ENCODE results near the gene EFCAB14.
A peak's percentile ranks its signal among the peaks of the same experiment; 100 is the strongest.
"Not testable (repeated sequence)": the region's sequence is repeated elsewhere in the genome, so short reads cannot be mapped to it uniquely, and the experiment has no call there.

EFCAB14 gene

DNA sequence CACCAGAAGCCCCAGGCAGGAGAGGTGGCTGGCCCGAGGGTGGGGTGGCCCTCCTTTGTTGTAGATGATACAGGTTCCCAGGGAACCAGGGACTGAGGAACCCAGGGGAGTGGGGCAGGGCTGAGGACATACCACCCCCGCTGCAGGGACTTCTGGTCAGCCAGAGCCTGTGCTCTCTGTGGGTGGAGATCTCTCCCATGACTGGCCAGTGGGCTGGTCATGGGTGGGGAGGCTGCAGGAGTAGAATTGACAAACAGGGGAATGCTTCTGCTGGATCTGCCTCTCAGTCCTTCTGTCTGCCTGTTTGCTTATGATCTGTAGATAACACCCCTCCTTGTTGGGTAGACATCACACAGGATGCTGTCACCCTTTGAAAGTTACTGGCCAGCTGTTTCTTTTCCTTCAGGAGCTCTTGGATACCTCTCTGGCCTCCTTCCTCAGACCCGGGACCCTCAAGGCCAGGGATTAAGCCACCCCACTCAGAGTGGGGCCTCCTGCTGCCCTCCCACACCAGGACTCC is 2.8 kb upstream of the EFCAB14 start:
- DNase-seq, result no peak

DNA sequence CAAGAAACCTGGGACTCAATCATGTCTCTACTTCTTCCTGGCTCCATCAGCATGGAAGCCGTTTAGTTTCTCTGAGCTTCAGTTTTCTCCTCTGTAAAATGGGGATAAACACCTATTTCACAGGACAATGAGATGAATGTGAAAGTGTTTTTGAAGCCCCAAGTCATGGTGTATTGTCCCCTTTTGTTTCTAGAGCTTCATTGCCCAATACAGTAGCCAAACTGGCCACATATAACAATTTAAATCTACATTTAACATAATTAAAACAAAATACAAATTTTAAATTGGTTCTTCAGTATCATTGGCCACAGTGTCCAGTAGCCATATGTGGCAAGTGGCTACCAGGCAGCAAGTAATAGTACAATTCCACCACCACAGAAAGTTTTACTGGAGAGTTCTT is 2.3 kb upstream of the EFCAB14 start:
- DNase-seq, result no peak

DNA sequence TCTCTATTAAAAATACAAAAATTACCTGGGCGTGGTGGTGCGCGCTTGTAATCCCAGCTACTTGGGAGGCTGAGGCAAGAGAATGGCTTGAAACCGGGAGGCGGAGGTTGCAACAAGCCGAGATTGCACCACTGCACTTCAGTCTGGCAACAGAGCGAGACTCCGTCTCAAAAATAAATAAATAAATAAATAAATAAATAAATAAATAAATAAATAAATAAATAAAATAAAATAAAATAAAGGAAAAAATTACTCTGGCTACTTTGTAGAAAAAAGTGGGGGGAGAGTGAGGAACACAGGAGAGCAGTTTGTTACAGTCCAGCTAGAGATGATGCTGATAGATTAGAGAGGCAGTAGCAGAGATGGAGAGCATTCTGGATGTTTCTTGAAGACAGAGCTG is 1.4 kb upstream of the EFCAB14 start:
- not testable (repeated sequence) for DNase-seq

DNA sequence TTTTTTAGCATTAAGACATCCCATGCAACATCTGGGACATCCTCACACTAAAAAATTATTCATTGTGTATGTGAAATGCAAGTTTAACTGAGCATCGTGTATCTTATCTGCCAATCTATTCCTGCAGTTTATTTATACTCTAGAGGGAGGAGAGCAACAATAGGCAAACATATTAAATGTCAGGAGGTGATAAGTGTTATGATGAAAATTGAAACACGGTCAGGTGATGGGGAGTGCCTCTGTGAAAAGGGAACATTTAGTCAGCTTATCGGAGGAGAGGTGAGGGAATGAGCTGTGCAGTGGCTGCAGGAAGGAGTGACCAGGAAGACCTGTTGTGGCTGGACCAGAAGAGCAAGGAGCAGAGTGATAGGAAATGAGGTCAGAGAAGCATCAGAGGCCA is 775 bp upstream of the EFCAB14 start:
- DNase-seq, result no peak

DNA sequence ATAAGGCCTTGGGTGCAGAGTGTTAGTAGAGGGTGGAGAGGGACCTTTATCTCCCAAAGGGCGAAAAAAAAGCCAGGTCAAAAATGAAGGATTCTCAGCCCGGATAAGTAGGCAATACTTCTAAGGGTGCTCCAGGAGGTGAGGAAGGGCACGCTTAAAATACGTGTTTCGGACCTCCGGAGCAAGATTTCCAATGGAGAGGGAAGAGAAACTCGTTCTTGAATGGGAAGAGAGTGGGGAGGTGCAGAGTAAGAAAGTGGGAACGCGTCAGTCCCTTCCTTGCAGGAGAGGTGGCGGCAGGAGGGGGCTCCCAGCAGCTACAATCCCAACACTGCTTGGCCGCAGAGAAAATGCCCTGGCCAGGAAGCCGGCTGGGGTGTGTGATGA is 581 bp downstream of the EFCAB14 start:
- DNase-seq, result no peak

DNA sequence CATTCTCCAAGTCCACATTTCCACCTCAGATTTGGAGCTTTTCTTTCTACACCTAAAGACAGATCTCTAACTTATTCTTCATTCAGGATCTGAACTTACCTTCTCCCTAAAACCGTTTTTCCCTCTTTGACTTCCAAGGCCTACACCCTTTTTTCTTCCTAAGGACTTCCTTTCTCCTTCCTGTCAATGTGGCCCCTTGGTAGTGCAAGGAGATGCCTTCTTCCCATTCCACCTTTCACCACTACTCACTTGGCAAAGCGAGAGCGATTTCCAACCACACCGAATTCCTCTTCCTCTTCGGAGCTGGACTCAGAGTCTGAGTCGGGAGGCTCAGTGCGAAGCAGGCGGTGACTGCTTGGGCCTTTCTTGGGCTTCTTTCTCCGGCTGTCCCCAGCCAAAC is 1.3 kb downstream of the EFCAB14 start:
- DNase-seq, result no peak

DNA sequence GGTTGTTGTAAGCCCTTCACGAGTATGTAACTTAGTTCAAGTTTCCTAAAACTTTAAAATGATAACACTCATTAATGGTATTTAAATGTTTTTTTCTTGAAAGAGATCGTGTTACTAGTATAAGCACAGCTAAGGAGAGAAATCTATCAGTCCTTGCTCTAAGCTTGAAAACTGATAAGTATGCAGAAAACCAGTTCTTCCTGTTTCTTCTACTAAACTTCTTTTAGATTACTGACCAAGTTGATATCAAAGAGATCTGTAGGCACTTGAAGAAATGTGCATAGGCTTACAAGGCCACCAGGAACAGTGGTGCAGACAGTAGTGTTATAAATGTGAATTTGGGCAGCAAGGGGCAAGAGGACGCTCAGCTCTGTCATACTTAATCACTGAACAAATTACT is 3.9 kb downstream of the EFCAB14 start:
- DNase-seq, result no peak

DNA sequence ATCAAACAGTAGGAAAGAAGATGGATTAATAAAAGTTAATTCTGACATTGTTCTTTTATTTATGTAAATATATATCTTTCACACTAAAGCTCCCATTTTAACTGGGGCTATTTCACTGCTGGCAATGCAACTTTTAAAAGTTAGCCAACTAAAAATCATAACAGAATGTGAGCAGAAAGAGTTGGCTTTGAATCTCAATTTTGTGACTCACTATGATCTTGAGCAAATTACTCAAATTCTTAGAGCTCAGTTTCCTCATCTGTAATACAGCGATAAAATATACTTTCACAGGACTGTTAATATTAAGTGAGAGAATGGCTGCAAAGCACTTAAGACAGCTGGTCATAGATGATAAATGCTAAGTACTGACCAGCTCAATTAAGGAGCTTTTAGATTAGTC is 10.8 kb downstream of the EFCAB14 start:
- no peak for DNase-seq

DNA sequence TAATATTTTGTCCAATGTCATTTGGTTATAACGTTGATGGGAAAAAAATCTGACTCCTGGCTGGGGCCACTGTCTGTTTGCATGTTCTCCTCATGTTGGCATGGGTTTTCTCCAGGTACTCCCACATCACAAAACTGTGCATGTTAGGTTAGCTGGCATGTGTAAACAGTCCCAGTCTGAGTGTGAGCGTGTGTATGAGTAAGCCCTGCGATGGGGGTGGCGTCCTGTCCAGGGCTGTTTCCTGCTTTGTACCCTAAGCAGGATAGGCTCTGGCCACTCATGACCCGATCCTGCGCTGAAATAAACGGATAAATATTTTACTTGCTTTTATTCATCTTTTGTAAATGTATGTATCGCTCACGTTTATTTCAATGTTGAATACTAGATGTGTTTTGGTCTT is 13.5 kb downstream of the EFCAB14 start:
- DNase-seq, result no peak

DNA sequence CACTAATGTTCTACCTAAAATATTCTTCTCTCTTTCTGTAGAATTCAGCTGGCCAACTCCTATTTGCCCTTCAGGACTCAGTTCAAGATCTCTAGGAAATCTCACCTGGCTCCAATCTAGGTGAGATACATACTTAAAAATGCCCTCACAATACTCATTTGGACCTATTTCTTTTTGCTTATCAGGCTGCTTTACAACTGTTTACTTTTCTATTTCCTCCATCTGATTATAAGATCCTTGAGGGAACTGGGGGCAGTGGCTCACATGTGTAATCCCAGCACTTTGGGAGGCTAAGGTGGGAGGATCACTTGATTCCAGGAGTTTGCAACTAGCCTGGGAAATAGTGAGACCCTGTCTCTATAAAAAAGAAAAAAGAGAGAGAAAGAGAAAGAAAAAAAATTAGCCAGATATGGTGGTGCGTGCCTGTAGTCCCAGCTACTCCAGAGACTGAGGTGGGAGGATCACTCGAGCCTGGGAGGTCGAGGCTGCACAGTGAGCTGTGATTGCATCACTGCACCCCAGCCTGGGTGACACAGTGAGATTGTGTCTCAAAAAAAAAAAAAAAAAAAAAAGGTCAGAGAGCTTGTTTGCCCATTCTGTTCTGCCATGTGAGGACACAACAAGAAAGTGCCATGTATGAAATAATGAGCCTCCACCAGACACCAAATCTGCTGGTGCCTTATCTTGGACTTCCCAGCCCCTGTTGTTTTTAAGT is 14.8 kb downstream of the EFCAB14 start:
- no peak for DNase-seq

DNA sequence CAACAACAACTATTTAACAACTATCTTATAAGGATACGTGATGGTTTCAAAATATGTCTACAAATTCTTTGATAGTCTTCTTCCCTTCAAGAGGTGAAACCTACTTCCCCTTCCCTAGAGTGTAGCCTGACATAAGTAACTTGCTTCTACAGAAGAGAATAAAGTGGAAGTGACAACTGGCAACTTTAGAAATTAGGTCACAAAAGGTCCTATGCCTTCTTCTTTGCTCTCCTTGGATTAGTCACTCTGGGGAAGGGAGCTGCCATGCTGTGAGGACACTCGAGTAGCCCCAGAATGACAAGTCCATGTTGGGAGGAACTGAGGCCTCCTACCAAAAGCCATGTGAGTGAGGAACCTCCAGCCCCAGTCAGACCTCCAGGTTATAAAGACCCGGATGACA is 19.2 kb downstream of the EFCAB14 start:
- DNase-seq, result peak; percentile 12

DNA sequence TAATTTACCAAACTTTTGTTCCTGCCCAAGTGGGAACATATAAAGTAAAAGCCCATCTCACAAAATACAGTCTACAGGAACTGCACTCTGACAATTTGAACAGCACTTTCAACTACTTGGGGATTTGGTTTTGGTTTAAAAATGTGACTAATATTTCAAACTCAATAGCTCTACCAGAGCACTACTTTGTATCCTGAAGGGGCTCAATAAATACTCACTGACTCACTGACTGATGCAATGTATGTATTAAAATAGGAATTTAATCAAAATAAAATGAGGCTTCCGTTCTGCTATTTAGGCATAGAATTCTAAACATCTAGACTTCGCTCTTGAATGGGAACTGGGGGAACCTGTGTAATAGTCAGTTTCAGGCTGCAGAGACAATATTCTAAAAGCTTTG is 21.9 kb downstream of the EFCAB14 start:
- no peak for DNase-seq

DNA sequence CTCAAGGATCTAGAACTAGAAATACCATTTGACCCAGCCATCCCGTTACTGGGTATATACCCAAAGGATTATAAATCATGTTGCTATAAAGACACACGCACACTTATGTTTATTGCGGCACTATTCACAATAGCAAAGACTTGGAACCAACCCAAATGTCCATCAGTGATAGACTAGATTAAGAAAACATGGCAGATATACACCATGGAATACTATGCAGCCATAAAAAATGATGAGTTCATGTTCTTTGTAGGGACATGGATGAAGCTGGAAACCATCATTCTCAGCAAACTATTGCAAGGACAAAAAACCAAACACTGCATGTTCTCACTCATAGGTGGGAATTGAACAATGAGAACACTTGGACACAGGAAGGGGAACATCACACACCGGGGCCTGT is 24.2 kb downstream of the EFCAB14 start:
- DNase-seq, result not testable (repeated sequence)

DNA sequence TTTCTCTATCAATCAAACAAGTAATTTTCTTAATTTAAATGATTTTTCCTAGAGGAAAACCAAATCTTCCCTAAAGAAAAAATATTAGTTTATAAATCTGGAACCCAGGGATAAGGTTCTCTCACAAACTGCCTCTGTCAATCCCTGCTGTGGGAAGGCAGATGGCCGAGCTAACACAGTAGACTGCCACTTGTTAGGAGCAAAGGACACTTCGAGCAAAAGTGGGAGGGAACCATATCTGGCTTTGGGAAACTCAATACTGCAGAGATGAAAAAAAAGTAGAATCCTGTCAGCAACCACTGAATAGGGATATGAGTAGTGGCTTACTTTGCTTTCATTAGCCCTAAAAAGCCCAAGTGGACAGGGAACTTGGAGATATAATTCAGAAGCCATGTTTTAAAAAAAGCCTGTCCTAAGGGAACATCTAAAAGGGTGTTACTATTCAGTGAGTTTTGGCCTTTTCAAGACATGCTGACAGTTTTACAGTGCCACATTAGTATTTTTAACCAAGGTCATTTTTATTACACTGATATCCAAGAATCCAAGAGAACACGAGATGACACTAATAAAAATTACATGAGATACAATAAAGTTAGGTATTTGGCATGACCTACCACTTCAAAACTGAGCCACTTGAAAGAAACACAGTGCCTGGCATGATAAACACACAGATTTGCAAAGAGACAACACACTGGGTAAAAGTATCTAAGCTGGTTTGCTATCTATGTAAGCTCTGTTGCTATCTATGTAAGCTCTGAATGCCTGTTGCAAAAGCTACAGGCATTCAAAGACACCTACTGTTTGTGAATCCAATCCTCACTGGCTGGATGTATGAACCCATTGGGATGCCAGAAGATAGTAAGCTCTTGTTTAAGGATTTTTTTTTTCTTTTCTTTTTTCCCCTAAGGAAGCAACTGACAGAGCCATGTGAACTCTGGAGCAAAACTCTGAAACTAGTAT is 25.8 kb downstream of the EFCAB14 start:
- no peak for DNase-seq

DNA sequence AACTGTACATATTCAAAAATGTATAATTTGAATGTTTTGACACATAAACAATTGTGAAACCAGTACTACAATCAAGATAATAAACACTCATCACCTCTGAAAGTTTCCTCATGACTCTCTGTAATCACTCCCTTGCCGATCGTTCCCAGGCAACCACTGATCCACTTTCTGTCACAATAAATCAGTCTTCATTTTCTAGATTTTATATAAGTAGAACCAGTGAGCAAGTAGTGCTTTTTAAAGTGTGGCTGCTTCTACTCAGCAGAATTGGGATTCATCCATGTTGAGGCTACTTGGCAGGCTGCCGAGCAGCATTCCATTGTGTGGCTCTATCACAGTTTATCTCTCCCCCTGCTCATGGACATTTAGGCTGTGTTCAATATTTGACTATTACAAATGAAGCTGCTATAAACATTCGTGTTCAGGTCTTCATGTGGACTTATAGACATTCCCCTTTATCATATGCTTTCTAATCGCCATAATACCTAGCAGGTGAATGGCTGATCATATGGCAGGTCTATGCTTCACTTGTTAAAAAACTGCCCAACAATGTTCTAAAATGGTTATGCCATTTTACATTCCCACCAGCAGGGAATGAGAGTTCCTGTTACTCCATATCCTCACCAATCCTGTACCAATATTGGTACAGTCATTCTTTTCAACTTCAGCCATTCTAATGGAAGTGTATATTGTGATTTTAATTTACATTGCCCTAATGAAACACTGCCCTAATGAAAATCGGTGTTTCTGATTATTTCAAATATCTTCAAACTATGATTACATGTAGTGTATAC is 26.7 kb downstream of the EFCAB14 start:
- DNase-seq, result no peak

DNA sequence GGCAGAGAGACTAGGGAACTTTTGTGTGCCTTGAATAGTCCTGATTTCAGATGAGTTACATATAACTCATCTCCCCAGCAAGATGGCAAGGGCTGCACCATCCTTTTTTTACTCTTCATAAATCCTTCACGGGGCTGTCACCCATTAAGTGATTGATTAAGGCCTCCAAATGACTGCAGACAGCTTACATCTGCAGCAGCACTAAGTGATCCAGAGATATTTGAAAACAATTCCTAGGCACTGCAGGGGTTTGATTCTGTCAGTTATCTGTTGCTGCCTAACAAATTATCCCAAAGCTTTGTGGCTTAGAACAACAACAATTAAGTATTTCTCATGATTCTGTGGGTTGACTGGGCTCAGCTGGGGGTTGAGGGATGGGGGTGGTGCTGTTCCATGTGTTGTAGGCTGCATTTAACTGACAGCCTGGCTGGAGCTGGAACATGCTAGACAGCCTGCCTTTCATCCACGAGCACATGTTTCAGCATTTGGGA is 27.9 kb downstream of the EFCAB14 start:
- no peak for DNase-seq

DNA sequence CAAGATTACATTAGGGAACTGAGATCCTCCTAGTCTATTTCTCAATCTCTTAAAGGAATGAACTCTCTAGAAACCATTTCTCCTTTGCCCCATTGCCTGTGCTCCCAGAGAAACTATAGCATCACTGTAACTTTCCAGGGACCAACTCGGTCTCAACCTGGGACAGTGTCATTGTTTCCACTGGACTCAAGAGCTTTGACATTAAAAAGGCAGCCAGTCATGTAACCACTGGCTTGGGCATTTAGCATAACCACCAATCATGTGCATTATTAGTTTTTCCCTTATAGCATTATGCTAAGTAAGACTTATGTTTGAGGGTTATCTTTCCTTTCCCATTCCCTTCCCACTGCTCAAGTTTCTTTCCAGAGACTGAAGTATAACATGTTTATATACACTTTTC is 29.0 kb downstream of the EFCAB14 start:
- DNase-seq, result no peak

DNA sequence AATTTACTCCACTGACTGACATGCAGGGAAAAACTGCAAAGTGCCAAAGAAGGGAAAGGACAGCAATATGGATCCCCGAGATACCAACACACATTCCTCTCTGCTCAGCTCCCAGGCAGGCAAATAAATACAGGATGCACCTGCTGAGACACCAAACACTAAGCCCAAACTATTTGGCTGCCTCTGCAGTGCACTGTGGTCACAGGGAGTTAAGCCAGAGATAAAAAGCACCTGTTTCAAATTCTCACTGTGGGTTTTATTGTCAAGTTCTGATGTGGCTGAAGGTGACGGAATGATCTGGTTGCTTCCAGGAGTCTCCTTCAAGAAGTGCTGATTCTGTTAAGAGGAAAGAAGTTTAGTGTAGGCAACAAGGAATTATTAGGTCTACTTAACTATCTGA is 29.6 kb downstream of the EFCAB14 start:
- DNase-seq, result no peak

DNA sequence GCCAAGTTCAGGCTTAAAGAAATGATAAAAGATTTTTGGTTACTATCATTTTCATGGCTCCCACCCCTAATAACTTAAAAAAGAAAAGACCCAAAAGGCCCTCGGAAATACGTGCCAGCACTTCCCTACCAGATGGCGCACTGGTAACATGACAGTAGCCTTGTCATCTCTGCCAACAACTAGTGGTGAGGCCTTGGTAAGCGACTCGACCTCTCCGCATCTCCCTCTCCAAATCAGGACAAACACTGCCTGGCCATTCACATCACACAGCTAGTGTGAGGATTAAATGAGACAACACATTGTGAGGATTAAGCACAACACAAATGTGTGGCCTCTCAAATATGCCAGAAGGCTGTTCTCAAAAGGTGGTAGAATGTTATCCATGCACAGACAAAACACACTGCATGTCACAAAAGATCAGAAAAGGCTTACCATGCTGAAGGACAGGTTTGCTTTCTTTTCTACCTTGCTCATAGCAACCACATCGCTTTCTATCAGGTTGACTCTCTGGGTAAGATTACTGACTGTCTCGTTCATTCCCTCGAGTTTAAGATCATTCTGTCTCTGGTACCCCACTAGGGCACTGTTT is 30.9 kb downstream of the EFCAB14 start:
- no peak for DNase-seq

DNA sequence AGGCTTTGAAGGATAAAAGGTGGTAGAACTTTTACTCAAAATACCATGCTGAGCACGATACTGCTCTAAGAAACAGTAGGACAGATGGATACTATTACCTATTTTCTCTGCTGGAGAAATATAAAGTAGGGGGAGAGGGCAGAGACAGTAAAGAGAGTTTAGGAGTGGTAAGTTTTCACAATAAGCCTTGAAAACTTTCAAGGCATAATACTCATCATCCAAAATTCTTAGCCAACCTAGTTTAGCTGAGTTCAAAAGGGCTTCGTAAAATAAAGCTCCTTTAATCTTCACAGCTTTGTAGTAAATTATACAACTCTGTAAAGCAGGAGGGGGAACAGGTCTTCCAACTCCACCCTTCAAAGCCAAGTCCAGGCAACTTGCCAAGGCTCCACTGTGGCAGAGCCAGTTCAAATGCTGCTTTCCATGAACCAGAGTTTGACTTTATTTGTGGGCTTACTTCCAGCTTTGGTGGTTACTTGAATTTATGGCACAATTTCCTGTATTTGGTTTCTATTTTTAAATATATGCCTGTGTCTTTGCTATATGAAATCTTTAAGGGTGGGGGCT is 31.7 kb downstream of the EFCAB14 start:
- no peak for DNase-seq

DNA sequence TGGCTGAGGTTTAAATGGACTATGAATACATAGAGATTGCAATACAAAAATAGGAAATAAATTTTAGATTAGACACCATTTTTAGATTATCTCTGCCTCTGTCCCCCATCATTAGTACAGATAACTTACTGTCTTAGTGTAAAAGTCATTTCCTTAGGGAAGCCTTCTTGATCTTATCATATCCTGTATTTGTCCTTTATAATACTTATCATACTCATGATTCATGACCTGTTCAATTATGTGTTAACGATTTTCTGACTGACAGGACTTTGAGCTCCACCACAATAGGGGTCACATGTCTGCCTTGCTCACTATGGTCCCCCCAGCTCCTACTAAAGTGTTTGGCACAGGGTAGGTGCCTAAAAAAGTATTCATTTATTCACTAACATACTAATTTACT is 32.7 kb downstream of the EFCAB14 start:
- no peak for DNase-seq

DNA sequence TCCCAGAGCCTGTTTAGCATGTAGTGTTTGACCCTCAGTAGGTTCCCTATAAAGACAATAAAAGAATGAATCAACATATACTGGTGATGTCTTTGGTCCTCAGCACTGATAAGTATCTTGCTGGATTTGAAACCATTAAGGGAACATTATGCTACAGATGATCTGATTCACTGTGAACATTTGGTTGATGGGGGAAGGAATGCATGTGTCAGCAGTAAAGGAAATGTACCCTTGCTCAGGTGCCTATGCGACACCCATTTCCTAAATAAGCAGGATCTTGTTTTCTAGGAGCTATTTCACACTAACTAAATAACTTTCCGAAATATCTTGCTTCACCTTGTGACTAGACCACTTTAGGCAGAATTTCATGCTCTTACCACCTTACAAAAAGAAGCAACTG is 34.2 kb downstream of the EFCAB14 start:
- no peak for DNase-seq

Measured in CD4-positive, alpha-beta T cell treated with Interferon gamma for 1 hour (primary cell).